ENCODE measurements around the gene BEAN1. TPM values are rescaled to one million over a fixed set of nuclear protein-coding genes. Genes with fewer than 3 reads are reported as not detected.

Gene BEAN1
- total RNA-seq, 1 experiment from 2014 or later, result 1.1 TPM

DNA sequence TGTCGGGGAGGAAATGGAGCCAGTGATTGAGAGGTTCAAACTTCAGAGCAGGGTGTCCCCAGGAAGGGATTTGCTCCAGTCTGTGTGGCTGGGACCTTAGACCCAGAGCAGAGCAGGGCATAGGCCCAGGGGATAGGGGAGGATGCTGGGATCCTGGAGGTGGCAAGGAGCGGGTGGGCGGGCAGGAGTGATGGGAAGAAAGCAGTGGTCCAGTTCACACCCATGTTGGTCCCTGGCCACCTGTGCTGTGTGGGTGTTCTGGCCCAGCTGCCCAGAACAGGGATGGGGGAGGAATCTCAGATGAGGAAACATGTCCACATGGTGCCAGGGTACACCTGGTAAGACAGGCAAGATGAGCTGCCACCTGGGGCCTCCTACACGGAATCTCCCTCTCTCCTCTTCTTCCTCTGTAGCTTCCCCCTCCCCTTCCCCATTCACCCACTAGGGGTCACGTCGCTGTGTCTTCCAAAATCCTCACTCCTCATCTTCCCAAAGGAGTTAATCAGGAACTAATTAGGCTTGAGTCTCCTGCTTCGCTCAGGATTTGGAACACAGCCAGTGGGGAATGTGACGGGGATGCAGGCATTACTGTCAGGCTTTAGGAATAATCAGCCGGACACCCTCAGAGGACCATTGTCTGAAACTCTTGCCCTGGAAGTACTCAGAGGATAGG lies 2.3 kb downstream of the BEAN1 start:
- intact Hi-C loops (cut with micrococcal nuclease), result no loop called here
- no peaks in the 10 kb centered on the region for H3K36me3 Mint-ChIP-seq (ENCODE audit: insufficient read depth, unreplicated experiment)
- TF ChIP-seq, protein P1, sequence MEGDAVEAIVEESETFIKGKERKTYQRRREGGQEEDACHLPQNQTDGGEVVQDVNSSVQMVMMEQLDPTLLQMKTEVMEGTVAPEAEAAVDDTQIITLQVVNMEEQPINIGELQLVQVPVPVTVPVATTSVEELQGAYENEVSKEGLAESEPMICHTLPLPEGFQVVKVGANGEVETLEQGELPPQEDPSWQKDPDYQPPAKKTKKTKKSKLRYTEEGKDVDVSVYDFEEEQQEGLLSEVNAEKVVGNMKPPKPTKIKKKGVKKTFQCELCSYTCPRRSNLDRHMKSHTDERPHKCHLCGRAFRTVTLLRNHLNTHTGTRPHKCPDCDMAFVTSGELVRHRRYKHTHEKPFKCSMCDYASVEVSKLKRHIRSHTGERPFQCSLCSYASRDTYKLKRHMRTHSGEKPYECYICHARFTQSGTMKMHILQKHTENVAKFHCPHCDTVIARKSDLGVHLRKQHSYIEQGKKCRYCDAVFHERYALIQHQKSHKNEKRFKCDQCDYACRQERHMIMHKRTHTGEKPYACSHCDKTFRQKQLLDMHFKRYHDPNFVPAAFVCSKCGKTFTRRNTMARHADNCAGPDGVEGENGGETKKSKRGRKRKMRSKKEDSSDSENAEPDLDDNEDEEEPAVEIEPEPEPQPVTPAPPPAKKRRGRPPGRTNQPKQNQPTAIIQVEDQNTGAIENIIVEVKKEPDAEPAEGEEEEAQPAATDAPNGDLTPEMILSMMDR (IDR thresholded peaks at IDR 0.05; ENCODE audit: unreplicated experiment), result no peak
- POLR2A ChIA-PET, result interaction anchor here (0.6 kb wide), 1 partner anchor 1644 kb away, joined by 3 read pairs; no protein-coding TSS in a partner anchor
- no TSS peak for BruUV-seq (replicated peaks)
- H3K9me3 Mint-ChIP-seq (ENCODE audit: unreplicated experiment), result no peaks in the 10 kb centered on the region
- H3K4me1 Mint-ChIP-seq (ENCODE audit: insufficient read depth, unreplicated experiment), result peaks cover 5% of the 10 kb centered on the region
- no peak for DNase-seq (ENCODE audit: unreplicated experiment)
- H3K27ac Mint-ChIP-seq (ENCODE audit: low read depth, unreplicated experiment), result peak overlapping the region; percentile 62
- no peaks in the 10 kb centered on the region for H3K27me3 Mint-ChIP-seq (ENCODE audit: insufficient read depth, unreplicated experiment)
- no peak overlapping the region for H3K4me3 Mint-ChIP-seq (ENCODE audit: unreplicated experiment)
- CTCF ChIA-PET, result no interaction called here

DNA sequence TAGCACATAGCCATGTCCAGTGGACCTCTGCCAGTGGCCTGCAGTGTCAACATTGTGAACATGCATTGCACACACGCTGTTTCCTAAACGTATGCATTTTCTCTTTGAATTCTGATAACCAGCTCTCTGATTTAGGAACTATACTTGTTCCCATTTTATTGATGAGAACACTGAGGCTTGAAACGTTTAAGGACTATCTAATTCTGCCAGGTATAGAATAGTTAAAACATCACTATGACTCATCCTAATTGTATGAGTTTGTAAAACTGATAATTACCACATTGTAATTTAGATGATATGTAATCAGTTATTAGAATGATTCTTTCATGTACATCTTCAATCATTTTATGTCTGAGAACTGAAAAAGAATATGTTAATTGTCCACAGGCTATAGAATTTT lies 3.1 kb downstream of the BEAN1 start:
- H3K9me3 Mint-ChIP-seq (ENCODE audit: unreplicated experiment), result no peaks in the 10 kb centered on the region
- ChIA-PET CTCF (no interaction called here), POLR2A (no interaction called here)
- H3K27me3 Mint-ChIP-seq (ENCODE audit: insufficient read depth, unreplicated experiment), result no peaks in the 10 kb centered on the region
- no peak overlapping the region for H3K4me3 Mint-ChIP-seq (ENCODE audit: unreplicated experiment)
- H3K36me3 Mint-ChIP-seq (ENCODE audit: insufficient read depth, unreplicated experiment), result no peaks in the 10 kb centered on the region
- BruUV-seq (replicated peaks), result no TSS peak
- TF ChIP-seq, protein P1 (IDR thresholded peaks at IDR 0.05; ENCODE audit: unreplicated experiment), result no peak
- H3K27ac Mint-ChIP-seq (ENCODE audit: low read depth, unreplicated experiment), result no peak overlapping the region
- H3K4me1 Mint-ChIP-seq (ENCODE audit: insufficient read depth, unreplicated experiment), result peaks cover 5% of the 10 kb centered on the region
- no peak for DNase-seq (ENCODE audit: unreplicated experiment)
- intact Hi-C loops (cut with micrococcal nuclease), result no loop called here

DNA sequence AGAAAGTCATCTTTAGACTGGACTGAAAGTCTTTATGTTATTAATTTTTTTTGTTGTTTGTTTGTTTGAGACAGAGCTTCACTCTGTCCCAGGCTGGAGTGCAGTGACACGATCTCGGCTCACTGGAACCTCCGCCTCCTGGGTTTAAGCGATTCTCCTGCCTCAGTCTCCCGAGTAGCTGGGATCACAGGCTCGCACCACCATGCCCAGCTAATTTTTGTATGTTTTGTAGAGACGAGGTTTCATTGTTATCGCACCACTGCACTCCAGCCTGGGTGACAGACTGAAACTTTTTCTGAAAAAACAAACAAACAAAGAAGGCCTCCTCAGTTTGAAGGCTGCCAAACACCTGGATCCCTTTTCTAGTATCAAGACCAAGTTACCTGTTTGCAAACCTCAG lies 4.7 kb downstream of the BEAN1 start:
- no peak overlapping the region for H3K27ac Mint-ChIP-seq (ENCODE audit: low read depth, unreplicated experiment)
- no peaks in the 10 kb centered on the region for H3K36me3 Mint-ChIP-seq (ENCODE audit: insufficient read depth, unreplicated experiment)
- intact Hi-C loops (cut with micrococcal nuclease), result no loop called here
- no peak for DNase-seq (ENCODE audit: unreplicated experiment)
- POLR2A ChIA-PET, result no interaction called here
- no TSS peak for BruUV-seq (replicated peaks)
- no peak overlapping the region for H3K4me3 Mint-ChIP-seq (ENCODE audit: unreplicated experiment)
- H3K27me3 Mint-ChIP-seq (ENCODE audit: insufficient read depth, unreplicated experiment), result no peaks in the 10 kb centered on the region
- peaks cover under 1% of the 10 kb centered on the region for H3K4me1 Mint-ChIP-seq (ENCODE audit: insufficient read depth, unreplicated experiment)
- CTCF ChIA-PET, result no interaction called here
- TF ChIP-seq, protein P1 (IDR thresholded peaks at IDR 0.05; ENCODE audit: unreplicated experiment), result no peak
- no peaks in the 10 kb centered on the region for H3K9me3 Mint-ChIP-seq (ENCODE audit: unreplicated experiment)

DNA sequence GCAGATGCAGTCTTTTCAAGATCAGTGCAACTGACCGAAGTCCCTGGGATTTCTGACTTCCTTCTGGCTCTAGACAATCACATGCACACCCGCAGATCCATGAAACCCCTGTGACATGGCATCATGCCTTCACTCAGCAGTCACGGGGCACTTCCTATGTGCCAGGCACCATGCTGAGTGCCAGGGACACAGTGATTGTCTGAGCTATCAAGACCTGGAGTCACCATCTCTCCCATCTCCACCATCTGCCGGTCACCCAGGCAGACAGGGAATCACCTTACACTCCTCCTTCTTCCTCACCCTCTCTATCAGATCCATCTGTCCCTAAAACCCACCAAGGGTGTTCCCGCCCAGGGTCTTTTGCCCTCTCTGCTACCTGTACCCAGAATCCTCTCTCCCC lies 5.3 kb downstream of the BEAN1 start:
- H3K27me3 Mint-ChIP-seq (ENCODE audit: insufficient read depth, unreplicated experiment), result no peaks in the 10 kb centered on the region
- no peaks in the 10 kb centered on the region for H3K36me3 Mint-ChIP-seq (ENCODE audit: insufficient read depth, unreplicated experiment)
- no peak overlapping the region for H3K27ac Mint-ChIP-seq (ENCODE audit: low read depth, unreplicated experiment)
- ChIA-PET CTCF (no interaction called here), POLR2A (interaction anchor here (0.6 kb wide), 1 partner anchor 73 kb away, joined by 3 read pairs; no protein-coding TSS in a partner anchor)
- DNase-seq (ENCODE audit: unreplicated experiment), result no peak
- no TSS peak for BruUV-seq (replicated peaks)
- no peaks in the 10 kb centered on the region for H3K9me3 Mint-ChIP-seq (ENCODE audit: unreplicated experiment)
- H3K4me3 Mint-ChIP-seq (ENCODE audit: unreplicated experiment), result no peak overlapping the region
- H3K4me1 Mint-ChIP-seq (ENCODE audit: insufficient read depth, unreplicated experiment), result no peaks in the 10 kb centered on the region
- TF ChIP-seq, protein P1 (IDR thresholded peaks at IDR 0.05; ENCODE audit: unreplicated experiment), result no peak
- intact Hi-C loops (cut with micrococcal nuclease), result no loop called here
